HCT116 (cell line): ENCODE data around the gene PDLIM5. TPM values are rescaled to one million over a fixed set of nuclear protein-coding genes. Genes with fewer than 3 reads are reported as not detected.

ENCODE experiments used
- ATAC-seq: fragments of 200-7000 bp; cut with Tn5 transposase; 2 replicates; pipeline ENCODE4 v1.9.1; 2020; ENCODE audit warnings: mild to moderate bottlenecking, moderate library complexity
- BruUV-seq: library from RNA; stranded (reverse); fragments of 400-500 nt; replicated peaks from 2 replicates; lab custom pipeline; 2021; lab: Mats Ljungman, UMichigan
- CTCF ChIA-PET: fragments of 300-600 bp; sonication (Branson Sonifier 250); formaldehyde crosslinking; loops from one replicate; lab custom pipeline; 2021; ENCODE audit warnings: antibody characterized with exemption; lab: Charles Lee
- POLR2A ChIA-PET: fragments of 300-600, 350-600 bp; sonication (Branson Sonifier 250); formaldehyde crosslinking; loops from one replicate; lab custom pipeline; 2021; ENCODE audit warnings: antibody characterized with exemption; lab: Charles Lee
- RAD21 ChIA-PET, 2 experiments: fragments of 300-600 bp; sonication (Branson Sonifier 250); formaldehyde crosslinking; loops; one replicate each; lab custom pipeline; 2023; ENCODE audit warnings: low total read pairs in 2 of 2; ENCODE audit not compliant: uncharacterized antibody in 2 of 2, unreplicated experiment in 2 of 2, low non-redundant PET in 1 of 2; lab: Charles Lee
- DNase-seq: peaks from one replicate; pipeline ENCODE4 v3.0.0-alpha.2; 2010; ENCODE audit warnings: low read depth, low spot score
- H2AFZ ChIP-seq: fragments of 200-600 bp; shearing (Covaris generic), sonication (generic); 2 replicates; pipeline ENCODE4 v1.6.1; 2017; ENCODE audit warnings: low read depth, mixed run types, mixed read lengths, antibody characterized with exemption, low read length; ENCODE audit not compliant: poor library complexity, severe bottlenecking
- H3K27ac ChIP-seq: 2 replicates; pipeline ENCODE4 v1.5.1; 2012; ENCODE audit warnings: low read depth, low read length
- H3K27me3 ChIP-seq: fragments of 200-600 bp; sonication (generic); 2 replicates; pipeline ENCODE4 v1.6.1; 2016; ENCODE audit warnings: mixed run types, low read length, mixed read lengths; ENCODE audit not compliant: insufficient read depth
- H3K36me3 ChIP-seq, 2 experiments: fragments of 200-500 bp in 1 of 2; fragments of 200-600 bp in 1 of 2; sonication (Bioruptor generic) in 1 of 2; sonication (generic) in 1 of 2; 2 replicates each; pipeline versions ENCODE4 v1.5.1 to v1.6.1; 2014 to 2016; ENCODE audit warnings: low read length in 2 of 2, inconsistent platforms in 1 of 2, mixed read lengths in 1 of 2, mixed run types in 1 of 2; ENCODE audit not compliant: insufficient read depth in 2 of 2, control insufficient read depth in 1 of 2
- H3K4me1 ChIP-seq, 2 experiments: fragments of 200-600 bp in 1 of 2; sonication (generic) in 1 of 2; 2 replicates each; pipeline versions ENCODE4 v1.5.1 to v1.6.1; 2012 to 2017; ENCODE audit warnings: low read length in 2 of 2, inconsistent platforms in 1 of 2, mild to moderate bottlenecking in 1 of 2, mixed read lengths in 1 of 2, mixed run types in 1 of 2, moderate library complexity in 1 of 2; ENCODE audit not compliant: insufficient read depth in 2 of 2, control insufficient read depth in 1 of 2
- H3K4me2 ChIP-seq: fragments of 200-600 bp; sonication (generic); 2 replicates; pipeline ENCODE4 v1.6.1; 2017; ENCODE audit warnings: mixed run types, low read length, mixed read lengths
- H3K4me3 ChIP-seq, 2 experiments: fragments of 200-600 bp in 1 of 2; sonication (generic) in 1 of 2; replicated peaks in 1 of 2; 2 replicates each; pipeline ENCODE4 v1.5.1; 2011 to 2016; ENCODE audit warnings: low read length in 2 of 2, control low read depth in 1 of 2, low read depth in 1 of 2, mild to moderate bottlenecking in 1 of 2, mixed read lengths in 1 of 2, mixed run types in 1 of 2
- H3K79me2 ChIP-seq: fragments of 200-600 bp; sonication (generic); 2 replicates; pipeline ENCODE4 v1.6.1; 2017; ENCODE audit warnings: mild to moderate bottlenecking, mixed run types, low read length, moderate library complexity, mixed read lengths; ENCODE audit not compliant: insufficient read depth
- H3K9ac ChIP-seq: fragments of 200-600 bp; sonication (generic); 2 replicates; pipeline ENCODE4 v1.6.1; 2016; ENCODE audit warnings: low read length, mixed read lengths
- H3K9me2 ChIP-seq: fragments of 200-600 bp; sonication (generic), shearing (Covaris generic); 2 replicates; pipeline ENCODE4 v1.6.1; 2017; ENCODE audit warnings: mixed run types, mild to moderate bottlenecking, moderate library complexity; ENCODE audit not compliant: insufficient read depth
- H3K9me3 ChIP-seq, 2 experiments: fragments of 200-500 bp in 1 of 2; fragments of 200-600 bp in 1 of 2; sonication (Bioruptor generic) in 1 of 2; sonication (generic) in 1 of 2; 2 replicates each; pipeline ENCODE4 v1.6.1; 2014 to 2017; ENCODE audit warnings: low read length in 2 of 2, mixed read lengths in 2 of 2, inconsistent platforms in 1 of 2, low read depth in 1 of 2, mild to moderate bottlenecking in 1 of 2, mixed run types in 1 of 2, moderate library complexity in 1 of 2; ENCODE audit not compliant: control insufficient read depth in 1 of 2, insufficient read depth in 1 of 2
- H4K20me1 ChIP-seq: fragments of 200-600 bp; sonication (generic), shearing (Covaris generic); 2 replicates; pipeline ENCODE4 v1.6.1; 2017; ENCODE audit warnings: mixed run types, mild to moderate bottlenecking, moderate library complexity; ENCODE audit not compliant: insufficient read depth
- CBX3 ChIP-seq: IDR thresholded peaks from 2 replicates; pipeline ENCODE4 v1.6.1; 2012; ENCODE audit warnings: low read depth
- CEBPB ChIP-seq: IDR thresholded peaks from 2 replicates; pipeline ENCODE4 v1.6.1; 2012; ENCODE audit warnings: low read depth
- EZH2phosphoT487 ChIP-seq: fragments of 200-600 bp; IDR thresholded peaks from 2 replicates; pipeline ENCODE4 v1.6.1; 2018; ENCODE audit warnings: antibody characterized with exemption, borderline replicate concordance
- POLR2A ChIP-seq: IDR thresholded peaks from 2 replicates; pipeline ENCODE4 v1.7.0; 2011; ENCODE audit warnings: borderline replicate concordance; ENCODE audit not compliant: insufficient read depth, insufficient read length; ENCODE audit errors: extremely low read depth
- RAD21 ChIP-seq: IDR thresholded peaks from 2 replicates; pipeline ENCODE4 v1.6.1; 2012; ENCODE audit warnings: low read depth, mild to moderate bottlenecking
- SP1 ChIP-seq: IDR thresholded peaks from 2 replicates; pipeline ENCODE4 v1.6.1; 2012; ENCODE audit warnings: low read depth
- SRF ChIP-seq: IDR thresholded peaks from 2 replicates; pipeline ENCODE4 v1.6.1; 2012; ENCODE audit warnings: low read depth
- TCF7L2 ChIP-seq: IDR thresholded peaks from 2 replicates; pipeline ENCODE4 v1.7.0; 2011; ENCODE audit warnings: borderline replicate concordance, inconsistent platforms; ENCODE audit not compliant: insufficient read depth, insufficient read length; ENCODE audit errors: extremely low read depth
- ZFX ChIP-seq: fragments of 450-650 bp; IDR thresholded peaks from 2 replicates; pipeline ENCODE4 v1.6.1; 2017
- ZNF274 ChIP-seq: fragments of 200-500 bp; sonication (Bioruptor generic); IDR thresholded peaks from 2 replicates; pipeline ENCODE4 v1.6.1; 2014; ENCODE audit warnings: mild to moderate bottlenecking, low read depth, low read length, inconsistent platforms
- intact Hi-C: fragments of 100-400 bp; cut with micrococcal nuclease; formaldehyde crosslinking; loops from 2 replicates; pipeline ENCODE4 v1.10.0; 2022
- total RNA-seq: library from RNA; stranded (reverse); gene quantifications from one replicate; pipeline ENCODE4 v1.2.1, GENCODE V29; 2021; ENCODE audit not compliant: unreplicated experiment
- TF ChIP-seq, protein P1 (sequence below): IDR thresholded peaks from 2 replicates; pipeline ENCODE4 v1.6.1; 2012
- TF ChIP-seq, protein P2 (sequence below): IDR thresholded peaks from 2 replicates; pipeline ENCODE4 v1.6.1; 2012
- TF ChIP-seq, protein P3 (sequence below), 3 experiments: fragments of 200-600 bp in 1 of 3; sonication (generic) in 1 of 3; IDR thresholded peaks in 2 of 3; conservative IDR thresholded peaks in 1 of 3; 2 replicates each; pipeline ENCODE4 v1.5.1; 2012 to 2017; ENCODE audit warnings: low read depth in 2 of 3, low read length in 2 of 3, antibody characterized with exemption in 1 of 3, borderline replicate concordance in 1 of 3, control low read depth in 1 of 3, mild to moderate bottlenecking in 1 of 3, mixed read lengths in 1 of 3, mixed run types in 1 of 3, moderate library complexity in 1 of 3; ENCODE audit not compliant: insufficient read depth in 1 of 3
- TF ChIP-seq, protein P4 (sequence below): IDR thresholded peaks from 2 replicates; pipeline ENCODE4 v1.6.1; 2011; ENCODE audit warnings: mild to moderate bottlenecking, low read length, moderate library complexity; ENCODE audit not compliant: insufficient replicate concordance; ENCODE audit errors: extremely low read depth

The PDLIM5 gene
- total RNA-seq, 1 experiment from 2014 or later: 130 TPM

DNA sequence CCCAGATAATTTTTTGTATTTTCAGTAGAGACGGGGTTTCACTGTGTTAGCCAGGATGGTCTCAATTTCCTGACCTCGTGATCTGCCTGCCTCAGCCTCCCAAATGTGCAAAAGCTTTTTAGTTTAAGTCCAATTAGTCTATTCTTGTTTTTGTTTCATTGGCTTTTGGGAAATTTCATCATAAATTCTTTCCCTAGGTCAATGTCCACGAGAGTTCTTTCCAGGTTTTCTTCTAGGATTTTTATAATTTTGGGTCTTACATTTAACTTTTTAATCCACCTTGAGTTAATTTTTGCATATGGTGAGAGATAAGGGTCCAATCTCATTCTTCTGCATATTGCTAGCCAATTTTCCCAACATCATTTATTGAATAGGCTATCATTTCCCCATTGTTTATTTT, 36.3 kb upstream of the PDLIM5 start:
- ATAC-seq: no peak
- intact Hi-C loops: no loop called here
- Histone ChIP-seq H3K4me3 (no peak overlapping the region), H3K9me2 (no peaks in the 10 kb centered on the region), H3K79me2 (no peaks in the 10 kb centered on the region), H3K27ac (no peak overlapping the region), H3K9me3 (no peaks in the 10 kb centered on the region), H3K36me3 (no peaks in the 10 kb centered on the region), H3K27me3 (no peaks in the 10 kb centered on the region), H3K4me1 (peaks cover 42 to 51% of the 10 kb centered on the region in 2 experiments), H3K9ac (no peak overlapping the region), H3K4me2 (no peak overlapping the region), H2AFZ (no peak overlapping the region), H4K20me1 (no peaks in the 10 kb centered on the region)
- CTCF ChIA-PET: no interaction called here
- POLR2A ChIA-PET: no interaction called here
- no peak for DNase-seq
- TF ChIP-seq RAD21 (no peak), ZFX (no peak), TCF7L2 (no peak), SRF (no peak)
- TF ChIP-seq, protein P1, sequence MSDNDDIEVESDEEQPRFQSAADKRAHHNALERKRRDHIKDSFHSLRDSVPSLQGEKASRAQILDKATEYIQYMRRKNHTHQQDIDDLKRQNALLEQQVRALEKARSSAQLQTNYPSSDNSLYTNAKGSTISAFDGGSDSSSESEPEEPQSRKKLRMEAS: no peak
- TF ChIP-seq, protein P2, sequence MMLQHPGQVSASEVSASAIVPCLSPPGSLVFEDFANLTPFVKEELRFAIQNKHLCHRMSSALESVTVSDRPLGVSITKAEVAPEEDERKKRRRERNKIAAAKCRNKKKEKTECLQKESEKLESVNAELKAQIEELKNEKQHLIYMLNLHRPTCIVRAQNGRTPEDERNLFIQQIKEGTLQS: no peak
- TF ChIP-seq, protein P3, sequence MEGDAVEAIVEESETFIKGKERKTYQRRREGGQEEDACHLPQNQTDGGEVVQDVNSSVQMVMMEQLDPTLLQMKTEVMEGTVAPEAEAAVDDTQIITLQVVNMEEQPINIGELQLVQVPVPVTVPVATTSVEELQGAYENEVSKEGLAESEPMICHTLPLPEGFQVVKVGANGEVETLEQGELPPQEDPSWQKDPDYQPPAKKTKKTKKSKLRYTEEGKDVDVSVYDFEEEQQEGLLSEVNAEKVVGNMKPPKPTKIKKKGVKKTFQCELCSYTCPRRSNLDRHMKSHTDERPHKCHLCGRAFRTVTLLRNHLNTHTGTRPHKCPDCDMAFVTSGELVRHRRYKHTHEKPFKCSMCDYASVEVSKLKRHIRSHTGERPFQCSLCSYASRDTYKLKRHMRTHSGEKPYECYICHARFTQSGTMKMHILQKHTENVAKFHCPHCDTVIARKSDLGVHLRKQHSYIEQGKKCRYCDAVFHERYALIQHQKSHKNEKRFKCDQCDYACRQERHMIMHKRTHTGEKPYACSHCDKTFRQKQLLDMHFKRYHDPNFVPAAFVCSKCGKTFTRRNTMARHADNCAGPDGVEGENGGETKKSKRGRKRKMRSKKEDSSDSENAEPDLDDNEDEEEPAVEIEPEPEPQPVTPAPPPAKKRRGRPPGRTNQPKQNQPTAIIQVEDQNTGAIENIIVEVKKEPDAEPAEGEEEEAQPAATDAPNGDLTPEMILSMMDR (IDR thresholded peaks at IDR 0.05 in 2 of 3, conservative IDR thresholded peaks at IDR 0.05 in 1 of 3; ENCODE audit: borderline replicate concordance in 1 of 3, insufficient read depth in 1 of 3, low read depth in 2 of 3, low read length in 2 of 3): no peak
- RAD21 ChIA-PET: no interaction called here
- BruUV-seq: no TSS peak

DNA sequence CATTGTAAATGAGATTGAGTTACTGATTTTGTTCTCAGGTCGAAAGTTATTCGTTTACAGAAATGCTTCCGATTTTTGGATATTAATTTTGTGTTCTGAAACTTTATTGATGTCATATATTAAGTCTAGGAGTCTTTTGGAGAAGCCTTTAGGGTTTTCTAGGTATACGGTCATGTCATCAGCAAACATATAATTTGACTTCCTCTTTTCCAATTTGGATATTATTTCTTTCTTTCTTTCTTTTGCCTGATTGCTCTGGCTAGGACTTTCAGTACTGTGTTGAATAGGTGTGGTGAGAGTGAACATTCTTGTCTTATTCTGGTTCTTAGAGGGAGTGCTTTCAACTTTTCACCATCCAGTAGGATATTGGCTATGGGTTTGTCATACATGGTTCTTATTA, 35.4 kb upstream of the PDLIM5 start:
- ChIA-PET RAD21 (no interaction called here), CTCF (interaction anchor here (0.7 kb wide), 1 partner anchor 9 kb away, joined by 3 read pairs; no protein-coding TSS in a partner anchor), POLR2A (no interaction called here)
- TF ChIP-seq ZNF274 (no peak), CEBPB (no peak), POLR2A (no peak), SP1 (no peak), EZH2phosphoT487 (no peak), CBX3 (no peak)
- TF ChIP-seq, protein P4, sequence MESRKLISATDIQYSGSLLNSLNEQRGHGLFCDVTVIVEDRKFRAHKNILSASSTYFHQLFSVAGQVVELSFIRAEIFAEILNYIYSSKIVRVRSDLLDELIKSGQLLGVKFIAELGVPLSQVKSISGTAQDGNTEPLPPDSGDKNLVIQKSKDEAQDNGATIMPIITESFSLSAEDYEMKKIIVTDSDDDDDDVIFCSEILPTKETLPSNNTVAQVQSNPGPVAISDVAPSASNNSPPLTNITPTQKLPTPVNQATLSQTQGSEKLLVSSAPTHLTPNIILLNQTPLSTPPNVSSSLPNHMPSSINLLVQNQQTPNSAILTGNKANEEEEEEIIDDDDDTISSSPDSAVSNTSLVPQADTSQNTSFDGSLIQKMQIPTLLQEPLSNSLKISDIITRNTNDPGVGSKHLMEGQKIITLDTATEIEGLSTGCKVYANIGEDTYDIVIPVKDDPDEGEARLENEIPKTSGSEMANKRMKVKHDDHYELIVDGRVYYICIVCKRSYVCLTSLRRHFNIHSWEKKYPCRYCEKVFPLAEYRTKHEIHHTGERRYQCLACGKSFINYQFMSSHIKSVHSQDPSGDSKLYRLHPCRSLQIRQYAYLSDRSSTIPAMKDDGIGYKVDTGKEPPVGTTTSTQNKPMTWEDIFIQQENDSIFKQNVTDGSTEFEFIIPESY: no peak
- Histone ChIP-seq H3K79me2 (no peaks in the 10 kb centered on the region), H3K27ac (no peak overlapping the region), H3K9me3 (no peaks in the 10 kb centered on the region), H3K4me2 (no peak overlapping the region), H3K36me3 (no peaks in the 10 kb centered on the region), H3K4me1 (peaks cover 36 to 48% of the 10 kb centered on the region in 2 experiments), H3K4me3 (no peak overlapping the region), H4K20me1 (no peaks in the 10 kb centered on the region), H2AFZ (no peak overlapping the region), H3K9ac (no peak overlapping the region), H3K9me2 (no peaks in the 10 kb centered on the region), H3K27me3 (no peaks in the 10 kb centered on the region)
- DNase-seq (no peak), ATAC-seq (no peak)
- BruUV-seq: no TSS peak
- intact Hi-C loops: no loop called here
